DOHH2 (cell line): ENCODE measurements around the gene ALS2CL.

Experiments
- H3F3A ChIP-seq: fragments of 200-600 bp; sonication (generic), shearing (Covaris generic); 2 replicates; pipeline ENCODE4 v1.6.0; 2016; ENCODE audit warnings: antibody characterized with exemption, mild to moderate bottlenecking; ENCODE audit not compliant: control insufficient read depth, insufficient read depth
- H3K27ac ChIP-seq: fragments of 200-600 bp; sonication (generic); 2 replicates; pipeline ENCODE4 v1.5.1; 2014; ENCODE audit warnings: low read depth, mild to moderate bottlenecking, low read length, moderate library complexity
- H3K27me3 ChIP-seq: fragments of 200-600 bp; sonication (generic); 2 replicates; pipeline ENCODE4 v1.6.1; 2014; ENCODE audit warnings: mild to moderate bottlenecking, low read length, mixed read lengths; ENCODE audit not compliant: control insufficient read depth
- H3K36me3 ChIP-seq: fragments of 200-600 bp; sonication (generic); 2 replicates; pipeline ENCODE4 v1.6.1; 2014; ENCODE audit warnings: mild to moderate bottlenecking, low read length, moderate library complexity, mixed read lengths; ENCODE audit not compliant: control insufficient read depth
- H3K4me1 ChIP-seq: fragments of 200-600 bp; sonication (generic); 2 replicates; pipeline ENCODE4 v1.6.1; 2014; ENCODE audit warnings: mild to moderate bottlenecking, low read length, mixed read lengths; ENCODE audit not compliant: control insufficient read depth
- H3K4me2 ChIP-seq: fragments of 200-600 bp; sonication (generic); 2 replicates; pipeline ENCODE4 v1.6.0; 2014; ENCODE audit warnings: mild to moderate bottlenecking, low read length, moderate library complexity
- H3K4me3 ChIP-seq: fragments of 200-600 bp; sonication (generic); 2 replicates; pipeline ENCODE4 v1.5.1; 2014; ENCODE audit warnings: mild to moderate bottlenecking, low read length, mixed read lengths
- H3K79me2 ChIP-seq: fragments of 200-600 bp; sonication (generic); 2 replicates; pipeline ENCODE4 v1.6.1; 2014; ENCODE audit warnings: mild to moderate bottlenecking, low read length, mixed read lengths; ENCODE audit not compliant: control insufficient read depth
- H3K9me2 ChIP-seq: fragments of 200-600 bp; sonication (generic); replicated peaks from 2 replicates; pipeline ENCODE4 v1.6.1; 2014; ENCODE audit warnings: mild to moderate bottlenecking, low read length, mixed read lengths; ENCODE audit not compliant: control insufficient read depth
- H3K9me3 ChIP-seq: fragments of 200-600 bp; sonication (generic); 2 replicates; pipeline ENCODE4 v1.6.1; 2014; ENCODE audit warnings: antibody characterized with exemption, low read length, mixed read lengths; ENCODE audit not compliant: control insufficient read depth, insufficient read depth
- H4K20me1 ChIP-seq: fragments of 200-600 bp; sonication (generic); 2 replicates; pipeline ENCODE4 v1.6.0; 2014; ENCODE audit warnings: low read depth, mild to moderate bottlenecking, antibody characterized with exemption, low read length, moderate library complexity; ENCODE audit not compliant: control insufficient read depth, insufficient read depth
- CTCF ChIP-seq: fragments of 200-600 bp; sonication (generic); IDR thresholded peaks from one replicate; pipeline ENCODE4 v1.5.1; 2014; ENCODE audit warnings: antibody characterized with exemption, mild to moderate bottlenecking, low read depth, low read length; ENCODE audit not compliant: poor library complexity, severe bottlenecking
- EZH2phosphoT487 ChIP-seq: fragments of 200-600 bp; sonication (generic); IDR thresholded peaks from 2 replicates; pipeline ENCODE4 v1.6.1; 2017; ENCODE audit warnings: borderline replicate concordance, mild to moderate bottlenecking, antibody characterized with exemption, low read length, moderate library complexity, mixed read lengths

ALS2CL gene

DNA sequence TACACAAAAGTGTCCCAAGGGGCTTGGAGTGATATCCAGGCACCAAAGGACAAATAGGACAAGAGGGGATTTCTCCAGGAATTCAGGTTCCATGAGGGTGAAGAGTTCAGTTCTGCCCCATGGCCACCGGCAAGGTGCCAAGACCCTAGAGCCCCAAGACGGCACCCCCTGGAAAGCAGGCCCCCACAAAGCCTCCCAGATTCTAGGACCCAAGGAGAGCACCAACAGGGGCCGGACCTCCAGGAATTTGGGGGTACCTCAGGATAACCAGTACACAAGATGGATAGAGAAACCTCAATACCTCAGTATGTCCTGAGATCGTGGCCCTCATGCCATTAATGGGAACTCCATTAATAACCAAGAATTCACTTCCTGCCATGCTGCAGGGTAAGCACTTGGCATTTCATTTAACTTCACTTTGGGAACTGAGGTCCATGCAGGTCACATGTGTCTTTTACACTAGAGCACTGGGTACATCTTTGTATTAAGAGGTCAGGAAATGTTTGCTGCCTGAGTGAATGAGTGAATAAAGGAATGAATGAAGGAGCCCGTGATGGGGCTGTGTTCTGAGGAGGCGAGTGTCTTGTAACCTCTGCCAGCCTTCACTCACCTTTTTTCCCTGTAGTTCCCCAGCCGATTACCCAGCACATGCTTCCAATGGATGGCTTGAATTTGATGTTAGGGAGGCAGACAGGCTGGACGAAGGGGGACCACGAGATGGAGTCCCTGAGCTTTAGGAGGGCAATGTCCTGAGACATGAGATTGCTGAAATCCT lies 39.7 kb upstream of the ALS2CL start:
- H3K27me3 ChIP-seq = peaks cover 33% of the 10 kb centered on the region
- TF ChIP-seq EZH2phosphoT487 (no peak), CTCF (no peak)
- H3K79me2 ChIP-seq = no peaks in the 10 kb centered on the region
- H3K27ac ChIP-seq = no peak overlapping the region
- H3F3A ChIP-seq = no peaks in the 10 kb centered on the region
- no peak overlapping the region for H3K4me3 ChIP-seq
- no peak overlapping the region for H3K4me2 ChIP-seq
- no peaks in the 10 kb centered on the region for H4K20me1 ChIP-seq
- no peaks in the 10 kb centered on the region for H3K4me1 ChIP-seq
- H3K9me2 ChIP-seq = no peaks in the 10 kb centered on the region
- H3K9me3 ChIP-seq = no peaks in the 10 kb centered on the region
- H3K36me3 ChIP-seq = no peaks in the 10 kb centered on the region

DNA sequence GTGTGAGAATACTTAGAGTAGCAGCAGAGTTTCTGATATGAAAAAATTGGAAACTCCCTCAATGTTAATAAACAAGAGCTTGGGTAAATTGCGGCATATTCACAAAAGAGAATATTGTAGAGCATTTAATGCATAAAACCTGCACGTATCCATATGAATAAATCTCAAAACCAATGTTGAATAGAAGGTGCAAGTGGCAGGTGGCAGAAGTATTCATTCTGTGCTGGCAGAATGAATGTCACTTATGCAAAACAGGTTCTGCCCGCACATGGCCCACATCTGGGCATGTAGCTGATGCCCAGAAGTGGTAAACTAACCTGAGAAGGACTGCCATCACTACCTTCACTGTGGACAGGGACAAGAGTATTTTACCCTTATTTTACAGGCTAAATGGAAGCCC lies 38.3 kb upstream of the ALS2CL start:
- no peaks in the 10 kb centered on the region for H3K79me2 ChIP-seq
- peak; percentile 59; the same call in 1 of the 2 replicates for TF ChIP-seq EZH2phosphoT487
- TF ChIP-seq CTCF = no peak
- no peaks in the 10 kb centered on the region for H3K9me2 ChIP-seq
- H3K27ac ChIP-seq = no peak overlapping the region
- no peaks in the 10 kb centered on the region for H3K4me1 ChIP-seq
- peaks cover 26% of the 10 kb centered on the region for H3K27me3 ChIP-seq
- no peaks in the 10 kb centered on the region for H3K9me3 ChIP-seq
- no peak overlapping the region for H3K4me2 ChIP-seq
- no peak overlapping the region for H3K4me3 ChIP-seq
- no peaks in the 10 kb centered on the region for H3F3A ChIP-seq
- H3K36me3 ChIP-seq = no peaks in the 10 kb centered on the region
- no peaks in the 10 kb centered on the region for H4K20me1 ChIP-seq

GRCh38 chr3:46730819-46731218 lies 37.3 kb upstream of the ALS2CL start:
- Histone ChIP-seq H3K4me1 (no peaks in the 10 kb centered on the region), H3K4me3 (no peak overlapping the region), H3K4me2 (no peak overlapping the region), H3K9me2 (no peaks in the 10 kb centered on the region), H4K20me1 (no peaks in the 10 kb centered on the region), H3K36me3 (no peaks in the 10 kb centered on the region), H3F3A (no peaks in the 10 kb centered on the region), H3K79me2 (no peaks in the 10 kb centered on the region), H3K27ac (no peak overlapping the region), H3K27me3 (peaks cover 31% of the 10 kb centered on the region), H3K9me3 (no peaks in the 10 kb centered on the region)
- no peak for TF ChIP-seq CTCF
- TF ChIP-seq EZH2phosphoT487 = no peak
